ENCODE data around the gene CCDC137.

CCDC137 gene

GRCh38 chr17:81702934-81703746 is 36.6 kb downstream of the CCDC137 start, which contains the start of gene MRPL12:
TSS of gene MRPL12 (plus strand) at chr17:81703367. CDS start at chr17:81703502, 135 bp downstream.
- DNase-seq (ENCODE audit: low read depth), result peak; percentile 87

- DNase-seq (ENCODE audit: low read depth), result no peak
Measured at GRCh38 chr17:81703747-81704654, 37.5 kb downstream of the CCDC137 start.

DNA sequence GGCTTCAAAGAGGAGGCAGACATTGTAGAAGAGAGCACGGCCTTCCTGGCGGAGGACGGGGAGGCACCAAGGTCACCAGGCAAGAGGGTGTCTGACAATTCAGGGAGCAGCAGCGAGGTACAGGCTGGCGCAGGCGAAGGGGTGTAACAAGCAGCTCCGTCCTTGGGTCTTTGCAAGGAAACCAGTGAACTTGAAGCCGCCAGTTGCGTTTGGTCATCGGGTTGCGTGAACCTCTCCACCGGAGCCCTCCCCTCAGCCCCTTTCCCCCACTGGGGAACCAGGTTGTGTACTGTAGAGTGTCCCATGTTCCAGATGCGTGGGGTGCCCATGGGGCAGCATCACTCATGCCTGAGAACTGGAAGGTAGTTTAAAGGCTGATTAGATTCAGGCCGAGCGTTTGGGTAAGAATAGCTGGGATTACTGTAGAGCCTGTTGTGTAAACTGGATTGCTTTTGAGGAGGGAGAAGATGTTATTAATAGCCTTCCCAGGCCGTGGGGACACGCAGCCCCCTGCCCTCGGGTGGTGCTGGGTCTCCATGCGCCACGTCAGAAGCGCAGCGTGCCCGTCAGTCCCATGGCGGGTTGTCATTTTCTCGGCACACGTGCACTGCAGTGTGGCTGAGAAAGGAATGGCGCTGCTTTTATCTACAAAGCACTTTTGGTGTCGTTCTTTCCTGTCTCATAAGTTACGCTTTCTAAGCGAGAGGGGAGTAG is 39.1 kb downstream of the CCDC137 start:
- no peak for DNase-seq (ENCODE audit: low read depth)

- no peak for DNase-seq (ENCODE audit: low read depth)
Measured at GRCh38 chr17:81706232-81706611, 39.7 kb downstream of the CCDC137 start.

GRCh38 chr17:81706757-81707624 is 40.5 kb downstream of the CCDC137 start:
- no peak for DNase-seq (ENCODE audit: low read depth)

DNA sequence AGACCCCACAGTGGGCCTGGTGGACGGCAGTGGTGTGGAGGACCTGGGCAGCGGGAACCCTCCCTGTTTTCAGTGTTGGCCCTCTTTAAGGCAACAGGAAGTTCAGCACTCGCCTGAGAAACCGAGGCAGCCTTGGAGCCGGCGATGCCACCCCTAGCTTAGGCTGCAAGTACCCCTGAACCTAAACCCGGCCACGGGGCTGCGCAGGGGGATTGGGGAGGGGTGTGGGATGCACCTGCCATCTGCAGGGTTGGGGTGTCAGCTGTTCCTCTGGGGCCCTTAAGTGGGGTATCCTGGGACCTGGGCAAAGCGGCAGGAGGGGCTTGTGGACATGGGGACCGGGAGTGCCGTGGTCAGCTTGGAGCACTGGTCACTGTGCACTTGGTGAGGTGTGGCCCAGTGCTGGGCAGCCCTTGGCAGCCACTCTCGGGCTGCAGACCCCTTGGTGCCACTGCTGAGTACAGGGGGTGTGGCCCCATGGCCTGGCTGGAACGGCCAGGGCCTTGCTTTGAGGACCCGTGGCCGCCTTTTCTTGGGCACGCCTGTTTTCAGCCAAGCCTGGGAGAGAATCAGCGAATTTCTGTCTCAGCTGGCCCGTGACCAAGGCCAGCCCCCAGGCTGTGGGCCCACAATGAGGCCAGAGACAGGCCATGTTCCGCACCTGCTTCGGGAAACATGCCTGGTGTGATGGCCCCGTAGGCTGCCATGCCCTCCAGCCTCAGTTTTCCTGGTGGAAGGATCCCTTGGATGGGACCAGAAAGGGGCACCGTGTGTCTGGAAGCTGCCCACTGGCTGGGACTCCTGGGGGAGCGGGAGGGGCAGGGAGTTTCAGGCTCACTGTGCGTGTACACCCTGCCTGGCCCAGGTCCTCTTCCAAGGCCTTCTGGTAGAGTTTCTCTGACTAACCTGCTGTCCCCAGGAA is 41.4 kb downstream of the CCDC137 start:
- no peak for DNase-seq (ENCODE audit: low read depth)

- DNase-seq (ENCODE audit: low read depth), result no peak
Measured at GRCh38 chr17:81708739-81709185, 42.2 kb downstream of the CCDC137 start.

DNA sequence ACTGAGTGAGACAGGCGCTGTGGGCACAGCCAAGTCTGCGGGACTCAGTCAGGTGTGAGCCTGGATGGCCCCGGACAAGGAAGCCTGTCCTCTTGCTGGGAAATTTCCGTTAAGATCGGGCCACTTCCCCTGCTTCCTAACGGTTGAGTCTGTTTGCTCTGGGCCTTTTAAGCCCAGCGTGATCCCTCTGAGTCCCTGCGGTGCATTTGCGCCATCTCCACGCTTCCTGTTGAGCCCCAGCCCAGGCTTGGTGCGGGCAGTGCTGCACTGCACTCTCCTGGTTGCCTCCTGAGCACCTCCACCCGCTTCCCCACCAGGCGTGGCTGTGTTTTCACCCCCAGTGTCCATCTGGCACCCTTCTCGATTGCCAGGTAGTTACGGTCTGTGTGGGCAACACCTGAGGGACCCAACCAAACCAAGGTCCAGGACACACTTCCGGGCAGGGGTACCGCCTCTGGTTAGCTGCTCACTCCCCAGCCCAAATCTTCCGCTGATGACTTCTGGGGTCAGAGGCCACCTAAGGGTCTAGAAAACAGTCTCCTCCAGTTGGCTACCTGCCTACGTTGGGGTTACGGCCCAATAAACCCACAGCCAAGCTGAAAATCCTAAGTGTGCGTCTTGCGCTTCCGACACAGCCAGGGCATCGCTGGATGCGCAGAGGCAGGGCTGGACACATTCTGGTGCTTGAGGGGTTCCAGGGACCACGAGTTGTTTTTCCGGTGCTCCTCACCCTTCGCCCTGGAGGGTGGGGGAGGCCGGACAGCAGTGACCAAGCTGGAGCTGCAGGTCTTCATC is 44.2 kb downstream of the CCDC137 start:
- DNase-seq (ENCODE audit: low read depth), result no peak

- peak; percentile 54 for DNase-seq (ENCODE audit: low read depth)
Measured at GRCh38 chr17:81711814-81712467, 45.4 kb downstream of the CCDC137 start, which contains the start of gene SLC25A10. TSS of gene SLC25A10 (plus strand) at chr17:81712284. CDS start at chr17:81712427, 143 bp downstream.

DNA sequence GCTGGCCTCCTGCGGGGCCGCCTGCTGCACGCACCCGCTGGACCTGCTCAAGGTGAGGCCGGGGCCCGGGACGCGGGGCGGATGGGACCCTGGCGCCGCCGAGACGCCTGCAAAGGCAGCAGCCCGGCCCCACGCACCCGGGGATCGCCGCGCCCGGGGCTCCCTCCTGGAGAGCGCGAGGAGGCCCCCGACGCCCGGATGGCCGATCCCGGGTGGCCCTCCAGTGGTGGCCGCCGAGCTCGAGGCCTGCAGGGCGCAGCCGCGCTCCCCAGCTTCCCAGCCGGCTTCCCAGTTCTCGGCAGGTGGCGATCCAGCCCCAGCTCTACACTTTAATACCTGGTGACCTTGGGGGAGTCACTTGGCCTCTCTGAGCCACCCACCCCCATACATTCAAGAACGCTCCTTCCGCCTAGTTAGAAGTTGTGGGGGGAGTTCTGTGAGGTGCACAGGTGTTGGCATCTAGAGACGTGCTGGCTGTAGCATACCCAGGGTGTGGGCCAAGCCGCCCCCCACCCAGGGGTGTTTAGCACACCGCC is 46.0 kb downstream of the CCDC137 start:
- no peak for DNase-seq (ENCODE audit: low read depth)

- no peak for DNase-seq (ENCODE audit: low read depth)
Measured at GRCh38 chr17:81713004-81713555, 46.5 kb downstream of the CCDC137 start.

GRCh38 chr17:81713556-81714411 is 47.2 kb downstream of the CCDC137 start:
- no peak for DNase-seq (ENCODE audit: low read depth)

DNA sequence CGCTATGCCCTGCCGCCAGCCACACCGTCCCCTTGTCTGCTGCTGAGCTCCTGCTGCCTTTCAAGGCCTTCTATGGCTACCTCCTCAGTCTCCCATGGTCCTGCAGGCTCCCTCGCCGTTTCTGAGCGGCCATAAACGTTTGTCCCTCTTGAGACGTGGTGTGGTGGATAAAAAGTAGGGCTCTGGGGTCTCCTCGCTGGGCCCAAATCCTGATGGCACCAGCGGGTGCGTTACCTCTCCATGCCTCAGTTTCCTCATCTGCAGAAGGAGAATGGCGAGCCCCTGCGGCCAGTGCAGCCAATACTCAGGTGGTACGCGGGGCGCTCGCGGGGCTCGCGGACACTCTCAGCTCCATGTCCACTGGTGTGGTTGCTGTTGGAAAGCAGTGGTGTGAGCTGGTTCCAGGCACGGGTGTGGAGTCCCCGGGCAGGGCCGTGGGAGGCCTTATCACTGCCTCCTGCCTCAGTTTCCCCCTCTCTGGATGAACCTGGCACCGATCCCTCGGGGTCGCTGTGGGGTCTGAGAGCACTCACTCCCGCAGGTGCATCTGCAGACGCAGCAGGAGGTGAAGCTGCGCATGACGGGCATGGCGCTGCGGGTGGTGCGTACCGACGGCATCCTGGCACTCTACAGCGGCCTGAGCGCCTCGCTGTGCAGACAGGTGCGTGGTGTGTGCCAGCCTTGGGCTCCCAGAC is 48.0 kb downstream of the CCDC137 start:
- DNase-seq (ENCODE audit: low read depth), result no peak

DNA sequence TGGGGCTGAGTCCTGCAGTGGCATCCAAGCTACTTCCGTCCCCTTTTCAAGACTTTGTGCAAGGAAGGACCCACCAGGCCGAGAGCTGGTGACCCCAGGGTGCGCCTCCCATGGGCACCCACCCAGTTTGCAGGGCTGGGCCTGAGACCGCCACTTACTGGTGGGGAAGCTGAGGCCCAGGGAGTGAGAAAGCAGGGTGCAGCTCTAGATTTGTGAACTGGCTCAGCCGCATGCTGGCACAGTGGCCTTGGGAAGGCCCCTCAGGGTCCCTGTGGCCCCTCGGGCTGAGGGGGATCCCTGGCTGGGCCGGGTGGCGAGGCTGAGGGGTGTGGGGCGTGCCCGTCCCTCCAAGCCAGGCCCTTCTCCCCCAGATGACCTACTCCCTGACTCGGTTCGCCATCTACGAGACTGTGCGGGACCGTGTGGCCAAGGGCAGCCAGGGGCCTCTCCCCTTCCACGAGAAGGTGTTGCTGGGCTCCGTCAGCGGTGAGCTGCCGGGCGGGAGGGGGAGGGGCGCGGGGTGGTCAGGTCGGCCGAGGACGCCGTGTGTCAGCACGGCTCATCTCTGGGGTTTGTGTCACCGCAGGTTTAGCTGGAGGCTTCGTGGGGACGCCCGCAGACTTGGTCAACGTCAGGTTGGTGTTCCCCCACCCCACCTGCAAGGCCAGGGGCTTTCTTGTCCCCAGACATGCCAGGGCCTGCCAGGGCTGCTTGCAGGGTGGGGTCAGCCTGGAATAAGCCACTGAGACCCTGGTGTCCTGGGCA is 48.8 kb downstream of the CCDC137 start:
- DNase-seq (ENCODE audit: low read depth), result no peak

DNA sequence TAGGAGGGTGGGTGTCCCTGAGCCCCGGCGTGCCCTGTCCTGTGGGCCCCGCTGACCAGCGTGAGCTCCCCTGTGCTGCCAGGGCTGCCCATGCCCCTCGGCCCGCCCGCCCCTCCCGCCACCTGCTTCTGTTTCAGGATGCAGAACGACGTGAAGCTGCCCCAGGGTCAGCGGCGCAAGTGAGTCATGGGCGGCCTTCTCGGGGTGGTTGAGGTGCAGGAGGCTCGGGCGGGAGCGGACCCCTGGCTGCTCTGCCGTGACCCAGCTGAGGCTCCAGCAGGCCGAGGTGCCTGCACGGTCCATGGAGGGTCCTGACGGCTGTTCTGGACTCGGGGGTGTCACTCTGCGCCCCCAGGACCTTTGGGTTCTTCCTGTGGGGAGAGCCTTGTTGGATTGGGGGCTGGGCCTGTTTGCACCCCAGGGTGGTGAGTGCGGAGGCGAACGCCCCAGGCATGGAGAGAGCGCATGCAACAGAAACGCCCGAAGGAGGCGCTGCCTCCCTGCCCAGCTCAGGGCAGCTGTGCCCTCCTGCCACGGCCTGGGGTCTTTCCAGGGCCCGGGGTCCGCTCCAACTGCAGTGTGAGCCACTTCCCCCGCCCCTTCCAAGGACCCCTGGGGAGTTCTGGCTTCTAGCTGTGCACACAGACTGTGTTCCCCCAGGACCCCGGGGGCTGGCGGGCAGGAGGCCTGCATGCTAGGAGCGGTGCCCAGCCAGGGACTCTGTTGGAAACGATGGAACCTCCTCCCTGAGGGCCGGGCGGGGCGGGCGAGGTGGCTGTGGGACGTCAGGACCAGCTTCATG is 49.5 kb downstream of the CCDC137 start:
- DNase-seq (ENCODE audit: low read depth), result no peak
